DOHH2 (cell line): ENCODE data around the gene ZNF155.

Source experiments
- EZH2phosphoT487 ChIP-seq: fragments of 200-600 bp; sonication (generic); IDR thresholded peaks from 2 replicates; pipeline ENCODE4 v1.6.1; 2017; ENCODE audit warnings: borderline replicate concordance, mild to moderate bottlenecking, antibody characterized with exemption, low read length, moderate library complexity, mixed read lengths
- TF ChIP-seq, protein P1 (sequence below): fragments of 200-600 bp; sonication (generic); IDR thresholded peaks from one replicate; pipeline ENCODE4 v1.5.1; 2014; ENCODE audit warnings: antibody characterized with exemption, mild to moderate bottlenecking, low read depth, low read length; ENCODE audit not compliant: poor library complexity, severe bottlenecking

DNA sequence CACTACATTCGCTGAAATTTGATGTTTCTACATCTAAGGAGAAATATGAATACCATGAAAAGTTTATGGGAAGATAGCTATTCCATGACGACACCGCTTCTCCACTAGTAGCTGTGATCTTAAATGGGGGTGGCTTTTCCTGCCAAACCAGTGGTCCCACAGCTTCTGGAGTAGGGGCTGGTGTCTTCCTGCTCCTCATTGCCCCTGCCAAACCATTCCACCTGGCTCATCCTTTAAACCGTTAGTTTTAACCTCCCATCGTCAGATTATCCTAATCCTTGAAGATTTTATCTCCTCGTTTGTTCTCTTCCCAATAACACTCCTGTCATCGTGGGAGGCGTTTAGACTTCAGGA lies 18.2 kb downstream of the ZNF155 start:
- TF ChIP-seq, protein P1, sequence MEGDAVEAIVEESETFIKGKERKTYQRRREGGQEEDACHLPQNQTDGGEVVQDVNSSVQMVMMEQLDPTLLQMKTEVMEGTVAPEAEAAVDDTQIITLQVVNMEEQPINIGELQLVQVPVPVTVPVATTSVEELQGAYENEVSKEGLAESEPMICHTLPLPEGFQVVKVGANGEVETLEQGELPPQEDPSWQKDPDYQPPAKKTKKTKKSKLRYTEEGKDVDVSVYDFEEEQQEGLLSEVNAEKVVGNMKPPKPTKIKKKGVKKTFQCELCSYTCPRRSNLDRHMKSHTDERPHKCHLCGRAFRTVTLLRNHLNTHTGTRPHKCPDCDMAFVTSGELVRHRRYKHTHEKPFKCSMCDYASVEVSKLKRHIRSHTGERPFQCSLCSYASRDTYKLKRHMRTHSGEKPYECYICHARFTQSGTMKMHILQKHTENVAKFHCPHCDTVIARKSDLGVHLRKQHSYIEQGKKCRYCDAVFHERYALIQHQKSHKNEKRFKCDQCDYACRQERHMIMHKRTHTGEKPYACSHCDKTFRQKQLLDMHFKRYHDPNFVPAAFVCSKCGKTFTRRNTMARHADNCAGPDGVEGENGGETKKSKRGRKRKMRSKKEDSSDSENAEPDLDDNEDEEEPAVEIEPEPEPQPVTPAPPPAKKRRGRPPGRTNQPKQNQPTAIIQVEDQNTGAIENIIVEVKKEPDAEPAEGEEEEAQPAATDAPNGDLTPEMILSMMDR, result no peak
- TF ChIP-seq EZH2phosphoT487, result no peak
